NAMALWA (cell line): ENCODE data around the gene TBX10.
"Not testable (repeated sequence)": the region's sequence is repeated elsewhere in the genome, so short reads cannot be mapped to it uniquely, and the experiment has no call there.

Source experiments
- DNase-seq: peaks from one replicate; pipeline ENCODE4 v3.0.0-alpha.2; 2015; ENCODE audit warnings: low spot score

TBX10 gene

DNA sequence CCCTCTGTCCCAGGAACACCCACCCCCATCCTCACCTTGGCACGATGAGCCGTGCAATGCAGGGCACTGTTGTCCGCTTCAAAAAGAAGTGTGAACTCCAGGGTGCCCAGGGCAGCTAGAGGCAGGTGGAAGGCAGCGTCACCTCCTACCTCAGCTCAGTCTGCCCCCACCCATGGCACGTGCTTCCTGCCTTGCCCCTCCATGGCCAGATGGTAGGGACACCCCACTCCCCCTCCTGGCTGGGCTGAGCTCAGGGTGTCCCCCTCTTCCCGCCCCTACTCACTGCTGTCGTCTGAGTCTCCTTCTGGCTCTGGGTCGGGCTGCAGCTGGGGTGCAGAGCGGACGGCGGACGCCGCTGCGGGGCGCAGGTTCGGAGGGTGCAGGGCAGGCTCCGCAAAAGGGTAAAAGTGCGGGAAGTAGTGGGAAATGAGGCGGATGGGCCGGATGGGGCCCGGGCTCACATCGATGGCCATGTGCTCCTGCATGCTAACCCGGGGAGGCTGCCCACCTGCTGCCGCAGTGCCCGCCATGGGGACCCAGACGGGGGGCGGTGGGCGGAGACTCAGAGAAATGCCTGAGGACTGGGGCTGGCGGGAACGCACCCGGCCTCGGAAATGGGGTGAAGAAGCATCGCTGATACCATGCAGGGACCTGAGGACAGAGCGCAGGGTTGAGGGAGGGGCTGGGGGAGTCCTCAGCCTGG is 23.7 kb downstream of the TBX10 start:
- no peak for DNase-seq

- DNase-seq = peak; percentile 72
Observed at GRCh38 chr11:67614730-67615714, 24.5 kb downstream of the TBX10 start.

GRCh38 chr11:67613960-67614715 is 25.4 kb downstream of the TBX10 start:
- DNase-seq = peak; percentile 97

GRCh38 chr11:67613313-67613959 is 26.1 kb downstream of the TBX10 start:
- no peak for DNase-seq

DNA sequence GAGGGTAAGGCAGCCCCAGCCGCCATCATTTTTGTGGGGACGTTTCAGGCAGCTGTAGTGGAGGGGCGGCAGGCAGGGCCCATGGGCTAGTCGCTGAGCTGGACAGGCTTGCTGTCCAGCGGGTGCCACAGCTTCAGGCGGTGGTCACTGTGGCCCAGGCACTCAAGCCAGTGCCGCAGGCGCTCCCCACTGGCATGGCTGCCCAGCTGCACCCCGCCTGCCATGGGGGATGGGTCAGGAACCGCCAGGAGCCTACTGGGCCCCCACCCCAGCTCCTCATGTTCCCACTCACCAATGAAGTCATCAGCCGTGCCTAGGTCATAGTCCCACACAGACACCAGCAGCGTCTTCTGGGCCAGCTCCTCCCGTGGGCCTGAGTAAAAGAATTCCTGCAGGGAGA is 26.8 kb downstream of the TBX10 start:
- no peak for DNase-seq

DNA sequence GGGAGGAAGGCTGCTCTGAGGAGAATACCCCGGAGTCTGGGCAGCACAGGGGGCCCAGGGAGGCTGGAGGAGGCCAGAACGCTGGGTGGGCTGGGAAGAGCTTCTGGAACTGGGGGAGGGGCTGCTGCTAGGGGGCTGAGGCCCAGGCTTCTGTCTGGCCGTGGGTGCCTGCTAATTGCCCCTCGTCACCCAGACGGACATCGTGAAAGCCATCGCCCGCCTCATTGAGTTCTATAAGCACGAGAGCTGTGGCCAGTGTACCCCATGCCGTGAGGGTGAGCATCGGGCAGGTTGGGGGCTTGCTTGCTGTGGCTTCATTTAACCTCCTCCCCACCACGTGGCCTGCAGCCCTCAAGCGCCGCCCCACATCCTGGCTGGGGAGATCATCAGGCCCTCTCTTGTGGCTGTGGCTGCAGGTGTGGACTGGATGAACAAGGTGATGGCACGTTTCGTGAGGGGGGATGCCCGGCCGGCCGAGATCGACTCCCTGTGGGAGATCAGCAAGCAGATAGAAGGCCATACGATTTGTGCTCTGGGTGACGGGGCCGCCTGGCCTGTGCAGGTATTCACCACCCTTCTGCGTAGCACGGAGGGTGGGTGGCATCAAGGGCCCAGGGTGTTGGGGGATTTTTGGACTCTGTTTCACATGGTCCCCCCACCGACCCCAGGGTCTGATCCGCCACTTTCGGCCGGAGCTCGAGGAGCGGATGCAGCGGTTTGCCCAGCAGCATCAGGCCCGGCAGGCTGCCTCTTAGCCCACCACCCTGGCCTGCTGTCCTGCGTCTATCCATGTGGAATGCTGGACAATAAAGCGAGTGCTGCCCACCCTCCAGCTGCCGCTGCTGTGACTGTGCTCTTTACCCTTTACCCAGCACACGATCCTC is 27.6 kb downstream of the TBX10 start:
- DNase-seq = no peak

GRCh38 chr11:67611165-67611564 is 28.4 kb downstream of the TBX10 start:
- no peak for DNase-seq

GRCh38 chr11:67610302-67610868 is 29.2 kb downstream of the TBX10 start:
- no peak for DNase-seq

GRCh38 chr11:67609316-67609715 is 30.2 kb downstream of the TBX10 start:
- no peak for DNase-seq

- DNase-seq = no peak
Observed at GRCh38 chr11:67608486-67608885, 31.1 kb downstream of the TBX10 start.

DNA sequence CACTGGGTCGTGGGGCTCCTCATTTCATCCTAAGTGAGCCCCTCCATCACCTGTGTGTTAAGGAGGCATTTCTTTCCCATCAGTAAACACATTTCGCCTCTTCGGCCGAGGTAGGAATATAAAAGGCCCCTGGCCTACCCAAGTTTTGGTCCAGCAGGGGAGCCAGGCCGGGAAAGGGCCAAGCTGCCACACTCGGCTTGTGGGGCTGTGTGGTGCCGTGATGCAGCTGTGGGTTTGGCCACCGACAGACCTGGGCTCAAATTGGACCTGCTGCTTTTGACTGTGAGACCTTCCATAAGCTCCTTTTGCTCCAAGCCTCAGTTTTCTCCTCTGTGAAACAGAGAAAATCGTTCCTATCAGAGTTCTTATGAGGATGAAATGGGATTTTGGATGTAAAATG is 32.1 kb downstream of the TBX10 start:
- no peak for DNase-seq

- peak; percentile 97 for DNase-seq
Observed at GRCh38 chr11:67606492-67607295, 32.9 kb downstream of the TBX10 start, which contains the start of gene NDUFV1. Gene NDUFV1 (plus strand): TSS chr11:67606936. CDS start chr11:67607005, 69 bp downstream.

GRCh38 chr11:67606093-67606491 is 33.5 kb downstream of the TBX10 start:
- DNase-seq = no peak

DNA sequence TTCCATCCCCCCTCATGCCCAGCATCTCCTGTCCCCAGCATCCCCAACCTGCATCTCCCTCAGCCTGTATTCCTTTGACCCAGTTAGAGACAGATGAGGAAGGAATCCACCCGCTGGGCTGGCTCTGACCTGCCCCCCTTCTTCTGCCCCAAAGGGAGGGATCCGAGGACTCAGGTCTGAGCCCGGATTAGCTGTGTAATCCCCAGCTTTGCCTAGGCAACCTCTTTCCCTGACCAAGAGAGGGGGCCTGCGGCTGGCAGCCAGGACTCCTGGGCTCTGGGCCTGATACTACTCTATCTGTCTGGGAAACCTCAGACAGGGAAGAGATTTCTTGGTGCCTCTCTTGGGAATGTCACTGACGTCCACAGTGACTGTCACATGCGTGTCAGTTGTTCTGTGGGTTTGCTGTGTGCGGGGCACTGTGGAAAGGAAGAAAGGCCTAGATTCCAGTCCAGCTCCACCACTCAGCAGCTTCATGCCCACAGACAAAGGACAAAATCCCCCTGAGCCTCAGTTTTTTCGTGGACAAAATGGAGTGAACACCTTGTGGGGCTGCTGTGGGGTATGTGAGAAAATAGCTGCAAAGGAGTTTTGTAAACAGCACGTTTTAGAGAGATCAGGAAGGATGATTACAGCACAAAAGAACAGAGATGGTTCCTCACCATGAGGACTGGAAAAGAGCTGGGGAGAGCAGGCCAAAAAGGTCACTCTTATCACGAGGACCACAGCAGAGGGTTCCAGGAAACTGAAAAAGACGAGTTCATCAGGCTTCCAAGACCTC is 34.1 kb downstream of the TBX10 start:
- DNase-seq = no peak

DNA sequence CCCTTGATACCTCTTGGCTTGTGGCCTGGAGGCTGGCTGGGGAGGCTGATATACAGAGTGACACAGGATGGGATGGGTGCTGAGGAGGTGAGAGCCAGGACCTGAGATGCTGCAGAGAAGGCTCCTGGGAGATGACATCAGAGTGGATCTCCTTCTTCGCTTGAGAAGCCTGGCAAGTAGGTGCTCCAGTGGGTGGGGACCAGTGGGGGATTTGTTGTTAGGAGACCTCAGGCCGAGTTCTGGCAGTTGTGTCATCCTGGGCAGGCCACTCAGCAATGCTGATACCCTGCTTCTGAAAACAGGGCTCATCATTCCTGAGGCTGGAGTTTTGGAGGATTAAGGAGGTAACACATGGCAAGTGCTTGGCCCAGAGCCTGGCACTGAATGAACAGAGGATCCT is 34.7 kb downstream of the TBX10 start:
- no peak for DNase-seq

- DNase-seq = not testable (repeated sequence)
Observed at GRCh38 chr11:67604119-67604518, 35.4 kb downstream of the TBX10 start.

DNA sequence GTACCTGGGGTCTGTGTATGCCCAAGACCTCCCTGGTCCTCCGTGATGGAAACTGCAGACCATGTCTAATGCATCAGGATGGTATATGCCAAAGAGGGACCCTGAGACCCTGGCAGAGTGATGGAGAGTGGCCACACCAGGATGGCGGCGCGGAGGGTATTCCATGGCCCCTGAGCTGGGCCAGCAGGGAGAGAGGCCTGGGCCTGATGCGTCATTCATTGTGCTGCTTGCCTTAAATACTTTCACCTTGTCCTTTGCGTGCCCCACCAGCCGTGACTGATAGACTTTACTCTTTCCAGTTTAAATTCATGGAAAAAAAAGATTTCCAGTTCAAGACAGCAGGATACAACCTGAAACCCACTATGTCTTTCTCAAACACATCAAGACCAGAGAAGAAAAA is 38.5 kb downstream of the TBX10 start:
- no peak for DNase-seq

- DNase-seq = no peak
Observed at GRCh38 chr11:67600324-67601029, 39.1 kb downstream of the TBX10 start.
